ENCODE results near the gene ALPK3.

The ALPK3 gene

DNA sequence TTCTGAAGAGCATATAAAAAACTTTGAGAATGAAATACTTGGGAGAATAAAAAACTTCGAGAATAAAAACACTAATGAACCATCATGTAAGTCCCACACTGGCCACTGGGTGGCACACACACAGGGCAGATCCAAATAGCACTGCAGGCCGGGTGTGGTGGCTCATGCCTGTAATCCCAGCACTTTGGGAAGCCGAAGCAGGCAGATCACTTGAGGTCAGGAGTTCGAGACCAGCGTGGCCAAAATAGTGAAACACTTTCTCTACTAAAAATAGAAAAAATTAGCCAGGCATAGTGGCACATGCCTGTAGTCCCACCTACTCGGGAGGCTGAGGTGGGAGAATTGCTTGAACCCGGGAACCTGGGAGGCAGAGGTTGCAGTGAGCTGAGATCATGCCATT lies 28.5 kb downstream of the ALPK3 start:
- DNase-seq (ENCODE audit: low spot score), result peak; percentile 33

DNA sequence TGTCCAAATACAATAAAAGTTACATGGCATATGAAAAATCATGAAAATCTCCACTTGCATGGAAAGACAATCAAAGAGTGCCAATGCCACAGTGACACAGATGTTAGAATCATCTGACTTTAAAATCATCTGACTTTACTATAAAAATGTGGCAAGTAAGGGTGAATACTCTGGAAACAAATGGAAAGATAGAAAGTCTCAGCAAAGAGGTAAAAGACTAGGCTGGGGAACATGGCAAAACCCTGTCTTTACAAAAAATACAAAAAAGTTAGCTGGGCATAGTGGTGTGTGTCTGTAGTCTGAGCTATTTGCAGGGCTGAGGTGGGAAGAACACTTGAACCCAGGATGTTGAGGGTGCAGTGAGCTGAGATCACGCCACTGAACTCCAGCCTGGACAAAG lies 29.1 kb downstream of the ALPK3 start:
- no peak for DNase-seq (ENCODE audit: low spot score)

DNA sequence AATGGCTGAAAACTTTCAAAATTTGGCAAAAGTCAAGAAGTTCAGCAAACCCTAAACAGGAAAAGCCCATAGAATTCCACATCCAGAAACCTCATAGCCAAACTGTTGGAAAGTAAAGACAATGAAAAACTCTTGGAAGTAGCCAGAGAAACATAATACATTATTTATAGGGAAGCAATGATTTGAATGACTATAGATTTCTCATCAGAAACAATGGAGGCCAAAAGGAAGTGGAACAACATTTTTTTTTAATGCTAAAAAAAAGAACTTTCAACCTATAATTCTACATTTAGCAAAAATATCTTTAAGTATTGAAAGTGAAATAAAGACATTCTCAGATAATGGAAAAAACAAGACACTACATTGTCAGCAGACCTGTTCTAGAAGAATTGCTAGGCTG lies 30.2 kb downstream of the ALPK3 start:
- DNase-seq (ENCODE audit: low spot score), result no peak

DNA sequence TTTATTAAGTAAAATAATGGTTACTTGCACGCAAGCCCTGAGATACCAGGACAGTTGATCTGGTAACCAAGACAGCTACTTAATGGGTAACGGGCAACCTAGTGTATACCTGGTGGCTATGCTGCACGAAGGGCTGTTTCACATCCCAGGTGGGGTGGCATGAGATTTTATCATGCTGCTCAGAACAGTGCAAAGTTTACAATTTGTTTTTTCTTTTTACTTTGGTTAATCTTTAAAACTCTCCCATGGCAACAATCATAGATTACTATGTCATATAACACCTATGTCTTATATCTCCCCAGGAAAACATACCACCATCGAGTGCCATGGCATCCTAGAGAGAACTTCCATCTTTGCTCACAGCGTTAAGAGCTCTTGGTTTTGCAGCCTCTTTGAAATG lies 35.1 kb downstream of the ALPK3 start:
- DNase-seq (ENCODE audit: low spot score), result no peak

DNA sequence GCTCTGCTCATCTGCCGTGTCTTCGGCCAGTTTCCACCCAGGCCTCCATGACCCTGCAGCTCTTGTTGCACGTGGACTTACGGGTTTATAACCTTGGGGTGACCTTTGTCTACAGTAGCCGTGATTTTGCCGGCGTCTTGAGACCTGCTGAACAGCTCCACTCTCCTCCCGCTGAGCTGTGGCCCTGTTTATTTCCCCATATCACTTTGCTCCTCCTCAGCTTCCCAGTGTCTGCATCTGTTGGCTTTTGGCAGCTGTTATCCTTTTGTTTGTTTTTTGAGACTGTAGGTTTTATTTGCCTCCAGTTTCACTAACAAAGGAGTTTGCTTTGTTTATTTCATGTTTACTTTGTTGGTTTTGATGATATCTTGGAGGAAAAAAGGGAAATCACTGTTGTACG lies 38.0 kb downstream of the ALPK3 start:
- DNase-seq (ENCODE audit: low spot score), result no peak

DNA sequence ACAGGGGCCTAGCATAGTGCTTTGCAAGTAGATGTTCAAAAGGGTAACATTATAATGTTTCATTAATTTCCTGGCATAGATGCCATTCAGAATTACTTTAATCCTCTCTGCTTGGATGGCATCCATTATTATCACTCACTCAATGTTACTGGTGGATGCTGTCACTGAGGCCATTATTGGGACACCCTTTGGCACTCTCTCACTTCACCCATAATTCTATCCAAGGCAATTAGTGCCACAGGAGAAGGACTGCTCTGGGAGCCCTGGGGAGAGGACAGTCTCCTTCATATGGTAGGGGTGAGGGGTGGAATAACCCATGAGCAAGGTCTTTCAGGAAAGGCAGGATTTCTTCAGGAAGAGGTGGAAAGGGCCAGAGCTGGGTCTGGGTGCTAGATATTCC lies 38.6 kb downstream of the ALPK3 start:
- no peak for DNase-seq (ENCODE audit: low spot score)

DNA sequence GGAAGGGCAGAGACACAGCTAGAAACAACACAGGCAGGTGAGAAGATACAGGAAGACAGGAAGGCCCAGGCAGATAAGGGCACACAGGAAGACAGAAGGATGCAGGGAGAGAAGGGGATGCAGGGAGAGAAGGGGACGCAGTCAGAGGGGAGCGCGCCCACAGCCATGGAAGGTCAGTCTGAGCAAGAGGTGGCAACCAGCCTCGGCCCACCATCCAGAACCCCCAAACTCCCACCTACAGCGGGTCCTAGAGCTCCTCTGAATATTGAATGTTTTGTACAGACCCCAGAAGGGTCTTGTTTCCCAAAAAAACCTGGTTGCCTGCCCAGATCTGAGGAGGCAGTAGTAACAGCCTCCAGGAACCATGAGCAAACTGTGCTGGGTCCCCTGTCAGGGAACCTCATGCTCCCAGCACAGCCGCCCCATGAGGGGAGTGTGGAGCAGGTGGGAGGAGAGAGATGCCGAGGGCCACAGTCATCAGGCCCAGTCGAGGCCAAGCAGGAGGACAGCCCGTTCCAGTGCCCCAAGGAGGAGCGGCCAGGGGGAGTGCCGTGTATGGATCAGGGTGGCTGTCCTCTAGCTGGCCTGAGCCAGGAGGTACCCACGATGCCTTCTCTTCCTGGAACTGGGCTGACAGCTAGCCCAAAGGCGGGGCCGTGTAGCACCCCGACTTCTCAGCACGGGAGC lies 39.7 kb downstream of the ALPK3 start:
- no peak for DNase-seq (ENCODE audit: low spot score)

DNA sequence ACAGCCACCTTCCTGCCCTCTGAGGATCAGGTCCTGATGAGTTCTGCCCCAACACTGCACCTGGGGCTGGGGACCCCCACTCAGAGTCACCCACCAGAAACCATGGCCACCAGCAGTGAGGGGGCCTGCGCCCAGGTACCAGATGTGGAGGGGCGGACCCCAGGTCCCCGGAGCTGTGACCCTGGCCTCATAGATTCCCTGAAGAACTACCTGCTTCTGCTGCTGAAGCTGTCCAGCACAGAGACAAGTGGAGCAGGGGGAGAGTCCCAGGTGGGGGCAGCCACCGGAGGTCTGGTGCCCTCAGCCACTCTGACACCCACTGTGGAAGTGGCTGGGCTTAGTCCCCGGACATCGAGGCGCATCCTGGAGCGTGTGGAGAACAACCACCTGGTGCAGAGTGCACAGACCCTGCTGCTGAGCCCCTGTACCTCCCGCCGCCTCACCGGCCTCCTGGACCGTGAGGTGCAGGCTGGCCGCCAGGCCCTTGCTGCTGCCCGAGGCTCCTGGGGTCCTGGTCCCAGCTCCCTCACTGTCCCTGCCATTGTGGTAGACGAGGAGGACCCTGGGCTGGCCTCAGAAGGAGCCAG lies 40.4 kb downstream of the ALPK3 start:
- DNase-seq (ENCODE audit: low spot score), result no peak

DNA sequence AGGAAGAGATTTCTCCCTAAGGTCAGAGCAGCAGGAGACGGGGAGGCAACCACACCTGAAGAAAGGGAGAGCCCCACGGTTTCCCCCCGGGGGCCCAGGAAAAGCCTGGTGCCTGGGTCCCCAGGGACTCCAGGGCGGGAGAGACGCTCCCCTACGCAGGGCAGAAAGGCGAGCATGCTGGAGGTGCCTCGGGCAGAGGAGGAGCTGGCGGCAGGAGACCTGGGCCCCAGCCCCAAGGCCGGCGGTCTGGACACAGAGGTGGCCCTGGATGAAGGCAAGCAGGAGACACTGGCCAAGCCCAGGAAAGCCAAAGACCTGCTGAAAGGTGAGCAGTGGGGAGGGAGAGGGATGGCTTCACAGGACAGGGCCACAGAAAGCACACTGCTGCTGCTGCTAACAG lies 41.1 kb downstream of the ALPK3 start:
- DNase-seq (ENCODE audit: low spot score), result no peak

DNA sequence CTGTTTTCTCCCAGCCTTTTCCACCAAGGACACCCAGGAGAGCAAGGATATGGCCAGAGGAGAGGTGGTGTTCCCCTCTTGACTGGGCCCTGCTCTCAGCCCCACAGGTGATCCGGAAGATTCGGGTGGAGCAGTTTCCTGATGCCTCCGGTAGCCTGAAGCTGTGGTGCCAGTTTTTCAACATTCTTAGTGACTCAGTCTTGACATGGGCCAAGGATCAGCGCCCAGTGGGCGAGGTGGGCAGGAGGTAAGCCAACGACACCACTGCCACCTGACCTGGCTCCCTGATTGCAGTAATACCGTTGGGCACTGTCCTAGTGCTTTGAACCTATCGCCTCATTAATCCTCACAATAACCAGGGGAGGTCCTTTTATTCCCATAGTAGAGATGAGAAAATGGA lies 42.0 kb downstream of the ALPK3 start:
- no peak for DNase-seq (ENCODE audit: low spot score)

DNA sequence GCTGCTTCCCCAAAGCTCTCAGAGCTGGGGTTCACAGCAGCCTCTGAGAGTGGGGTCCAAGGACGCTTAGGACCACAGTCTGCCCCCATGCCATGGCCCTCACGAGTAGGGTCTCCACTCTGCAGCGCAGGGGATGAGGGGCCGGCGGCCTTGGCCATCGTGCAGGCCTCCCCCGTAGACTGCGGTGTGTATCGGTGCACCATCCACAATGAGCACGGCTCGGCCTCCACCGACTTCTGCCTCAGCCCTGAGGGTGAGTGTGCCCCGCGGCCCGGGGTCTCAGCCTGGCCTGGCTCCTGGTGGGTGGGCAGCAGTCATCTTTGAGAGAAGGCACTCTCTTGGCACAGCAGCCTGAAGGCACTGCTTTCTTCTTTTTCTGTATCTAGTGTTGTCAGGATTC lies 42.5 kb downstream of the ALPK3 start:
- no peak for DNase-seq (ENCODE audit: low spot score)

DNA sequence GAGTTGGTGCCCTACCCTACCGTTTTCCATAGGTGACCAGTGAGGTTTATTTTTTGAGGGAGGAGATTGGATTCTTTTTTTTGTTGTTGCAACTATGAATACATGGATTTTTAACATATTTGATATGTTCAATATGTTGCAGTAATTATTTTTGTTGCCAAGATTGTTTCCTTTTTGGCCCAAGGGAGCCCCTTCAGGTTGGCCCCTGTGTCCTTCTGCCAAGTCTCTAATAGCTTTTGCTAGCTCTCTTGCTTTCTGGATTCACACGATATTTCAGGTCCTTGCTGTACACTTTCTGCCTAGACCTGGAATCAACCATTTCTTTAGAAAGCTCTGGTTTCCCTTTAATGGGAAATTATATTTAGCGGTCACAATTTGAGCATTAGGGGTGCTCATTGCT lies 44.6 kb downstream of the ALPK3 start:
- no peak for DNase-seq (ENCODE audit: low spot score)

DNA sequence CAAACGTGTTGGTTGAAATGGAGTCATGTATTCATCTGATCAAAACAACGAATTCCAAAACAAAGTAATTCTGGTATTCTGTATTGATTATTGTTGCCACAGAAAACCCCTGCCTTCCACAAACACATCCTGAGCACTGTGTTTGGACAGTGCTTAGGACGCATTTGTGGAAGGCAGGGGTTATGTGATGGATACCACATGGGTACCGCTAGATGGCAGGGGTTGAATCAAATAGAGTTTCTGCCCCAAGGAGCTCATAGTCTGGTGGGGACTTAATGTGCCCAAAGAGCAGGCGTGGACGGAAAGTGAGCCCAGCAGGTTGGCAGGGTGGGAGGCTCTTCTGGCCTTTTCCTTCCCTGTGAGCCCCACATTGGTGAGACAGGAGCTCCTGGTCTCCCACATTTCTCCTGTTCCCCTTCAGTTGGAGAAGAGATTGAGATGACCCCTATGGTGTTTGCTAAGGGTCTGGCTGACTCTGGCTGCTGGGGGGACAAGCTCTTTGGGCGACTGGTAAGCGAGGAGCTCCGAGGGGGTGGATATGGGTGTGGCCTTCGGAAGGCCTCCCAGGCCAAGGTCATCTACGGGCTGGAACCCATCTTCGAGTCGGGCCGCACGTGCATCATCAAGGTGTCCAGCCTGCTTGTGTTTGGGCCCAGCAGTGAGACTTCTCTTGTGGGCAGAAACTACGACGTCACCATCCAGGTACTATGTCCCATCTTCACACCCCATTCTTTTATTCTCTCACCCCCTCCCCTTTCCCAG lies 45.2 kb downstream of the ALPK3 start:
- DNase-seq (ENCODE audit: low spot score), result no peak

DNA sequence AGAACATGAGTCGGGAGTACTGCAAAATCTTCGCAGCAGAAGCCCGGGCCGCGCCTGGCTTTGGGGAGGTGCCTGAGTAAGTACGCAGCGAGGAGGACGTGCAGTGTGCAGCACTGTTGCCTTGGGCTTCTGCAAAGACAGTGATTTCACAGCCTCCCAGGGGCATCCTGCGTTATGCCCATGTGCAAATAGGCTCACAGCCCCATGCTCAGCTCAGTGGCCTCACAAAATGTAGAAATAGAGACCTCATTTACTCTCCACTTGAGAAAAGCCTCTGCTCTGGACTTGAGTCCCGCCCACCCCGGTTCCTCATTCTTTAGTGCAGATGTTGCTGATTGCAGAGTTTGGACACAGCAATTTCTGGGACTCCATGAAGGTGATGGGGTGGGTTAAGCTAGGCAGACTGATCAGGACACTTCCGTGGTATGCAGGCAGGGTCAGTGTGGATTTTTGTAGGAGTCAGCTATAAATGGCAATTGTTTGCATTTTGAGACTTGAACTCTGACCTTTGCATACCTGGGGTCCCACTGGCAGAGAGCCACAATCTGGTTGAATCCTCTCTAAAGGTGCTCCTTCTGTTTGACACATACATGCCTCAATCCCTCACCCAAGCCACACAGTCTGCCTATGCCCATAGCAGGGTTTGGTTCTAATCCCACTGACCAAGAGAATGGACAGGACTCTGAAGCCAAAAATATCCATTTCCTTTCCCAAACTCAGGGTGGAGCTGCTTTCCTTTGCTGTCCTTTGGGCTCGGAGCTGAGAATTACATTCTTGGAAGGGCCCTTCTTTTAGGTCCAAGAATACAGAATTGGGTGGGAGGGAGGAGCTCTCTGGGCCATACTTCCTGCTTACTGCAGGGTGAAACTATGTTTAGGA lies 46.6 kb downstream of the ALPK3 start:
- no peak for DNase-seq (ENCODE audit: low spot score)

DNA sequence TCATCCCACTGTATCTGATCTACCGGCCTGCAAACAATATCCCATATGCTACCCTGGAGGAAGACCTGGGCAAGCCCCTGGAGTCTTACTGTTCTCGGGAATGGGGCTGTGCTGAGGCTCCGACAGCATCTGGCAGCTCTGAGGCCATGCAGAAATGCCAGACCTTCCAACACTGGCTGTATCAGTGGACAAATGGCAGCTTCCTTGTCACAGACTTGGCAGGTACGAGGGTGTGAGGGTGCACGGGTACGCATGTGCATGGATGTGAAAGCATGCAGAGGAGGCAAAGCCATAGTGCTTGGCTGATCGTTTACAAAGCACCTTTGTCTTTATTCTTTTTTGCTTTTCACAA lies 47.3 kb downstream of the ALPK3 start:
- no peak for DNase-seq (ENCODE audit: low spot score)

DNA sequence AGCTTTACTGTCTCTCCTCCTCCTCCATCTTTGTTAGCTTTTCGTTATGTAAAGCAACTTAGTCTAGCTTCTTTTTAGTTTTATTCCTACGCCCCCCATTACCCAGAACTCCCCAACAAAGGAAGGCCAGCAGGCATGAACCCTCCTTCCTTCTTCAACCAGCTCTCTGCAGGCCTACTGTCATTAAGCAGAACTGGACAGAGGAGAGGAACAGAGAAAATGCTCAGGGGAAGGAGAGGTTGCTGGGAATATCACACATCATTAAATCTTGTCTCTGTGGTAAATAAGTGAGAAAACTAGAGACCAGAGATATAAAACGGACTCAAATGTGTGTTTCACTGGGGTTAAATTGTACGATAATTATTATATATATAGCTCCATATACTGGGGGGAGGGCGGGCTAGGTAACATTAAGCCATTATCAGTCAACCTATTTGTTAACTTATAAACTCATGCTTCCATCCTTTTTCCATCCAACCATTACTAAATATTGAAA lies 48.0 kb downstream of the ALPK3 start:
- DNase-seq (ENCODE audit: low spot score), result no peak

DNA sequence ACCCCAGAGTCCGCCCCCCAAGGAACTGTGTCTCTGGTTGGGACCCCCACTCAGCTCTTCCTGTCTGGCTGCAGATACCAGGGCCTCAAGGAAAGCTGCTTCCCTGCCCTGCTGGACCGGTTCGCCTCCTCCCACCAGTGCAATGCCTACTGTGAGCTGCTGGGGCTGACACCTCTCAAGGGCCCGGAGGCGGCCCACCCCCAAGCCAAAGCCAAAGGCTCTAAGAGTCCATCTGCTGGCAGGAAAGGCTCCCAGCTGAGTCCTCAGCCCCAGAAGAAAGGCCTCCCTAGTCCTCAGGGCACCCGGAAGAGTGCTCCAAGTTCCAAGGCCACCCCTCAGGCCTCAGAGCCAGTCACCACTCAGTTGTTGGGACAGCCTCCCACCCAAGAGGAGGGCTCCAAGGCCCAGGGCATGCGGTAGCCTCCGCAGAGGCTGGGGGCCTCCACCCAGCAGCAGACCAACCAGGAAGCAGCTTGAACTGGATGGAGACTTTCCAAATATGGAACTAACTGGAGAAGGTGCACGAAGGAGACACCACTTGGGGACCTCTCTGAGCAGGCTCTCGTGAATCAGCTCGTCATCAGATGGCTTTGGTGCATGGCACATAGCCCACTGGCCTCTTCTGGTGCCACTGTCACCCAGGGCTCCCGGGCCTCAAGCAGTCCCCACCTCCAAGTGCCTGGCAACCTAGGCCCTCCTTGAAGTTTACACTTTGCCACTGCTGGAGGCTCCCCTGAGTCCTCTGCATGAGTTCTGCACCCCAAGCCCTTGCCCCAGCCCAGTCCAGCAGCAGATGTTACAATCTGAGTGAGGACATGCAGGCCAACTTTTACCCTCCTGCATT lies 51.1 kb downstream of the ALPK3 start:
- no peak for DNase-seq (ENCODE audit: low spot score)

DNA sequence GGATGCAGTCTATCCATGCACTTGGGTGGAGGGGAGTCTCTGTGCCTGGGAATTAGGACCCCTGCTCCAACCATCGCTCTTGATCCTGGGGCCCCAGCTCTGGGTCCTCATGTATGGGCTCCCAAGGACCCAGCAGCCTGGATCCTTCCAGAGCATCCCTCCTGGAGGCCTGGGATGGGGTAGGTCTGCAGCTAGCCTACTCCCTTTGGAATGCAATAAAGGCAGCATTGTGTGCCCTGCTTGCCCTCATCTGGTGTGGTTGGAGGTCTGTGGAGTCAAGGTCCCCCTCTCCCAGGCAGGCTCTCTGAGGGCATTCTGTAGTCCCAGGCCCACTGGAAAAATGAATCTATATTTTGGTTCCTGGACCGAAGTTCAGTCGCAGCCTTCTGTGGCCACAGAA lies 52.4 kb downstream of the ALPK3 start:
- no peak for DNase-seq (ENCODE audit: low spot score)

DNA sequence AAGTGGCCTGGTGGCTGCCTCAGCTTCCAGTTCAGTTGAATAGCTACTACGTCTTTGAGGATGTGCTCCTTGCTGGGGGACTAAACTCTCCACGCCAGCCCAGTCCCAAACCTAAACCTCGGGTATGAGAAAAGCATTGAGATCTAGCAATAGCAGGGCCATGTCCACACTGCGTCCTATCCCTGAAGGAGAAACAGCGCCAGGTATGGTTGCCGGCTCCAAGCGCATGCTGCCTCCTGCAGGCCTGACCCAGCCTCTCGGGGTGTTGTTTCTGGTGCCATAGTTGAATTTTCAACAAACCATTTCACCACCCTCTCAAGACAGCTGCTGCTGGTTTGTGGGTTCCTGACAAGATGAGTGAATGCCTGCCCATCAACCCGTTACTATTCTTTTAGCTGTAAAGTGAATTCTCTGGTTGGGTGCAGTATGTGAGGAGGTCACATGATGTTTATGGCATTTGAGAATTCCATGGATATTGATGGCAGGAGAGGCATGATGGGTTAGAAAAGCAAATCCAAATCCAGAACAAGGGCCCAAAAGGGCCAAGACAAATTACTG lies 54.4 kb downstream of the ALPK3 start:
- no peak for DNase-seq (ENCODE audit: low spot score)

DNA sequence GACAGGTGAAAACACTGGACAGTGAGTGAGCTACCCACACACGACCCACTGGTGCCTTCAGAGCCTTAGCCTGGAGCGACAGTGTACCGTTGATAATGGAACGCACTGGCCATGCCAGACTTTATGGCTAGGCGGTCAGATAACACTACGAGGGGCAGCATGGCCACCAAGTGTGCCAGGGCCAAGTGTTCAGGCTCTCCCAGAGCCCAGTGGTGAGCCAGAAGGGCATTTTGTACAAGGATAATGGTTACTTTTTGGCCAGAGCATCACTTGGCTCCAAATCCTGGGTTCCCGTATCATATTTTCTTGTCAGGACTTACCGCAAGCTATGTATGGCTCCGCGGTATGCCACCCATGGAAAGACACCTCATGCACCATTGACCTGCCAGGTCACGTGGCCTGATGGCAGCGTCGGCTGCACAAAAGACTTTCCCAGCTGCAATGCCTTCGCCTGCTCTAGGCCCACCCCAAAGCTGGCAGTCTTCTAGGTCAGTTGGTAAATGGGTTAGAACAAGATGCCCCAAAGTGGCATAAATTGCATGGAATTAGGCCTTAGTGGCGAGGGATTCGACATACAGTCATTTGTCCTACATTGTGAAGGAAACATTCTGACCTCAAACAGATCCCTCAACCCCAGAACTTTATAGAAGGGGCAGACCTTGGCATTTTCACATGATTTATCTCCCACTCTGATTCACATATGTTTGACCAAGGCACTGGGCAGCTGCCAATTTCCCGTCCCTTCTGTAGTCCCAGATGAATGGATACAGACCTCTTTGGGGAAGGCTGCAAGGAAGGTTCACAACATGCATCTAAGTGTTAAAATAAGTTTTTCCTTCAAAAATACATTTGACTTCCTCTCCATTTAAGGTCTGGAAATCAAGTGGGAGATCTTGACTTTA lies 55.1 kb downstream of the ALPK3 start:
- no peak for DNase-seq (ENCODE audit: low spot score)
